Activated naive CD4-positive, alpha-beta T cell treated with Interleukin-2 at 50 U/mL for 16 hours (primary cell): Measurements from ENCODE around the gene NR2F1.

ENCODE experiments used
- DNase-seq: peaks from one replicate; pipeline ENCODE4 v3.0.0-alpha.2; 2020

The NR2F1 gene

DNA sequence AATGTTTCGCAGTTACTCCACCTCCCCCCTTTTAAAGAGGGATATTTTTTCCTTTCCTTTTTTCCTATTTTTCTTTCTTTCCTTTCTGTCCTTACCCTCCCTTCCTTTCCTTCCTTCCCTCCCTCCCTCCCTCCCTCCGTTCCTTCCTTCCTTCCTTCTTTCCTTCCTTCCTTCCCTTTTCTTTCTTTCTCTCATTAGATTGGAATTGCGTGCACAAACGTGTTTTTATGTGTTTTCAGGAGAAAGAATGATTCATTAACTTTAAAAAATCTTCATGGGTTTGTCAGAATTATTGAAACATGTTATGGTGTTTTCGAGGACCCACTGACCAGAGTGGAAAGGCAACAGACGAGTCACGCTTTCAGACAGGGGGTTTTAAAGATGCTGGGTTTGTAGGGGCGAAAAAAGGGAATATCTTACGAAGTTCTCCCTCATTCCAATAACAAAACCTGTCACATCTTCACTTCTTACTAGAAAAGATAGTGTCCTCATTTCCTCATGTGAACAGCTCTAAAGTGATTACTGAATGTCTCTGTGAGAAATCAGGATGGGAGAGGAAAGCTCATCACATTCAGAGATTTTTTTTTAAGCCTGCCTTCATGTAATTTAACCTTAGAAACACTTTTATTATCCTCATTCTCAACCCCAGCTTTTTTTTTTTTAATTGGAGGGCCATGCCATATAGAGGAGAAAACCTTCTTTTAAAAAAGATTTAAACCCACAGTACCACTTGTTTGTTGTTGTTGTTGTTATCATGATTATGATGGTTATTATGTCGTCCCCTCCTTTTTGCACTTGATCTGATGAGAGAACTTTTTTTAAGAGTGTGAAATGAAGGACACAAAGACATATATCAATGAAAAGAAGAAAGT, 21.9 kb downstream of the NR2F1 start:
- no peak for DNase-seq

DNA sequence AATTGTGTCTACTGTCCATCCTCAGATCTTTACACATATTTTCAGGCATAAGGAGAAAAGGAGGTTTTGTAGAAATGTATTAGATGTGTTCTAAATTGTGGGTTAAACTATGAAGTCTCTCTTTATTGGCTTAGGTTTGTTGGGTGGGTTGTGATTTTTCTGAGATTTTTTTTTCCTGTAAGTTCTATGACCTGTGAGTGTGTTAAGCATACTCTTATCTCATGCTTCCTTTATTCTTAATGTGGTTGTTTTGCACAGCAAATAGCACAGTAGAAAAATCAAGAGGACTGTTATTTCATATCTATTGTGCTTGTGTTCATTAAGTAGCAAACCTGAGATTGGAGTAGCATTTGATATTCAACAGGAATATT, 23.3 kb downstream of the NR2F1 start:
- DNase-seq = no peak

DNA sequence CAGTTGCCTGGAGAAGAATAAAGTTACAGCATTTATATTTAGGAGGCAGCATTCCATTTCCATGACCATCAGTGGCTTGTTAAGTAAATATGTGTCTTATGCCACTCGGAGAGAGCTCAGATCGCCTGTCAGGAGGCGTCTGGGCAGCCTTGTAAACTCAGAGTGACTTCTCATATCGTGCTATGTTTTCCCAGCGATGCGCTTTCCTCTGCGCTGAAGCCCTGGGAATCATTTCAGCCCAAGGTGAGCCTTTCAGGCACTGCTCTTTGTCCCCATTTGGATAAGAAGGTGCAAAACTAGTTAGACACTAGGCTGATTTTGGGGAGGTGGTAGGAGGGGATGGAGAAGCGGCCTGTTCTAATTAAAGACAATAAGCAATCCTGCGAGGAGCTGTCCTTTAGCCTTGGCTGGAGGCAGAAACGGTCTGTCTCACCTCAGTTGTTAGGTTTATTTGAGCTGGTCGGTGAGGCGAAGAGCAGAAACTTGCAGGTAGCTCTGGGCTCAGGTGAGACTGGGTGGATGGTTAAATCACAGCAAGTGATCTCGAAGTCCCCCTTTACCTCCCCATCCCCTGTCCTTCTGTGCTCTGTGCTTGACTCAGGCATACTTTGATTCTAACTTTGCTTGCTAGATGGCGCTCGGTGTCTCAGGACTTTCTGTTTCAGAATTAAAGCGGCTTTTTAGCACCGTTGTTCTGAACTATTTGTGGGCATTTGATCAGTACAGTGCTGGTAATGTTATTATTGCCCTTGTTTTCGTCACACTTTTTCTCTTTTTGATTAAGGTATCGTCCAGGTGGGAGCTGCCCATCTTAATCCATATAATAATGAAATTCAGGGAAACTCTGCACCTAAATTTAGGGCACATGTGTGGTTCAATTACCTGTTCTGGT, 24.6 kb downstream of the NR2F1 start:
- no peak for DNase-seq

DNA sequence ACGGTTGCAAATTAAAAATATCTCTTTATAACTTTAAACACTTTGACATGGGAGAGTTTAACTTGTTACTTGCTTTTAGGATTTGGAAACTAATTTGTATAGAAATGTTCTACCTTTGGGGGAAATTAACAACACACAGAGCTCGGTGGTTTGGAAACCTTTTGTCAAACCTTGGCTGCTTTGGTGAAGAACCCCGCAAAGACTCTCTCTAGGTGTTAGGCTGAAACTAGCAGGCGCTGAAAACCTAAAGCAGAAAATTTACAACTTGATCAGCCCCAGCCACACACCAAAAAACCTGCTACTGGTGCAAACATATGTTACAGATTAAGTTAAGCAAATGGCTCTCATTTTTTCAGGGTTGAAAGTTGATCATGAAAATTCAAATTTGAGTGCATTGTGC, 25.8 kb downstream of the NR2F1 start:
- DNase-seq = no peak

DNA sequence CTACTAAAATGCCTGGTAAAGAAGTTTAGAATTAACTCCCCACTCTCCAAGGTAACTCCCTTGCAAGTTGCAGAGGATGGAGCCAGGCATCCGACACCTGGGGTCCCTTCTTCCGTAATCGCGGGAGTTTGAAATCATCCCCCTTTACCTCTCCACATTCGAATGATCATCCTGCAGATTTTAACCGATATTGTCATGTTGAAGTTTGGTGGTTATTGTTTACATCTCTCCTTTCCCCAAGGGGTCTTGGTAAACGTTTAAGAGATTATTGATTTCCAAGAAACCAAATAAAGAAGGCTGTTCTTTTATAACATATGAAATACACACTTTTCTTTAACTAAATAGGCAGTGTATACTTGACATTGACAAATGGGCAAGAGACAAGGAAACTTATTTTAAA, 26.7 kb downstream of the NR2F1 start:
- no peak for DNase-seq

DNA sequence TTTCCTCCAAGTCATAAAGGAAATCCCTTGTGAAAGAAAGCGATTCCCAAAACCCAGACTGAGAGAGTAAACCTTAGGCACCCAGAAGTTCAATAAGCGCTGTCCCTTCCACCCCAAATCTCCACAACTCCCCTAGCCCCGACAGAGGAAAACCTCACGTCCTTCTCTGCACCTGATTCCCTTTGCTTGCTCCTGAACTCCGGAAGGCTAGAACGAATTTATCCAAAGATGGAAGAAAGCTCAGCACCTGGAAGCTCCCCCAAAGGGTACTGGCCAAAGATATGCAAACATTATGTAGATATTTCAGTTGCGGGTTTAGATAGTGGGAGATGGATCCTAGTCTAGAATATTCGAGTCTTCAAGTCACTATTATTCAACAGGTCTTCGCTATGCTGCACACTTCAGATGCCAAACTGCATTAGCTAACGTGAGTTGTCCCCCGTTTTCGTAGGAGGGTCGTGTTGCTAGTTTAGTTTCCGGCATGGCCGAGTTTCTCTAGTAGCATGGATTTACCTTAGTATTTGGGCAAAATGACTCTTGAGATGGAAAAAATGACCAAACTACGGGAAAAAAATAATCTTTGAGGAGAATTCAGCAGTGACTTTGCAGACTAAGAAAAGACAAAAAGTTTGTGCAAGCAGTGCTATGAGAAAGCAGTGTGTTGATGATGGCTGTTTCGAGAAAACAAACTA, 27.7 kb downstream of the NR2F1 start:
- no peak for DNase-seq

DNA sequence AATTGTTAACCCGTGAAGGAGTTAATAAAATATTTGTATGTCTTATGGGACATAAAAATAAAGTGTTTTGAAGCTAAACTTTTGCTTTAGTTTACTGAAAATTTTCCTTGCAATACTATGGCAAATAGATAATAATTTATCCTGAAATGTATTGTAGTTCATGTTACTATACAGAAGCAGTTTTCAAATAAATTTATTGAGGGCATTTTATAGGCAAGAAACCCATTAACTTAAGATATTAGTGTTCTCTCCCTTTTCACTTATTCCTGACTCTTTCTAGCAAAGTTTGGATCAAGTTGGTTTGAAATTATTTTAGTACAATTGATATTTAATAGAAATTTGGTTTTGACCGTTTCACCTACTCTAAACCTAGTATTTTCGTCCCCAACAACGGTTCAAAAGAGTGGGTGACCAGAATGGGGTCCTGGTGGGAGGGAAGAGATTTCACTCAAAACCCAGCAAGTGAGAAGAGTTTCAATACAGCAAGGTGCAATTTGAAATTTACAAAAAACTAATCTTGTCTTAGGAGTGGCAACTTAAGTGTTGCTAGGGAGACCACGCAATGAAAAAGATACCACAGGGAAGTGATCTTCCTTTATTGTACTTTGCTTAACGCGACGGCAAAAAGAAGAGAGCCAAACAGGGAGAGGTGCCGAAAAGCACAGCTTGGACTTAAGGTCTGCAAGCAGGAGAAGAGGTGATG, 28.4 kb downstream of the NR2F1 start:
- no peak for DNase-seq

DNA sequence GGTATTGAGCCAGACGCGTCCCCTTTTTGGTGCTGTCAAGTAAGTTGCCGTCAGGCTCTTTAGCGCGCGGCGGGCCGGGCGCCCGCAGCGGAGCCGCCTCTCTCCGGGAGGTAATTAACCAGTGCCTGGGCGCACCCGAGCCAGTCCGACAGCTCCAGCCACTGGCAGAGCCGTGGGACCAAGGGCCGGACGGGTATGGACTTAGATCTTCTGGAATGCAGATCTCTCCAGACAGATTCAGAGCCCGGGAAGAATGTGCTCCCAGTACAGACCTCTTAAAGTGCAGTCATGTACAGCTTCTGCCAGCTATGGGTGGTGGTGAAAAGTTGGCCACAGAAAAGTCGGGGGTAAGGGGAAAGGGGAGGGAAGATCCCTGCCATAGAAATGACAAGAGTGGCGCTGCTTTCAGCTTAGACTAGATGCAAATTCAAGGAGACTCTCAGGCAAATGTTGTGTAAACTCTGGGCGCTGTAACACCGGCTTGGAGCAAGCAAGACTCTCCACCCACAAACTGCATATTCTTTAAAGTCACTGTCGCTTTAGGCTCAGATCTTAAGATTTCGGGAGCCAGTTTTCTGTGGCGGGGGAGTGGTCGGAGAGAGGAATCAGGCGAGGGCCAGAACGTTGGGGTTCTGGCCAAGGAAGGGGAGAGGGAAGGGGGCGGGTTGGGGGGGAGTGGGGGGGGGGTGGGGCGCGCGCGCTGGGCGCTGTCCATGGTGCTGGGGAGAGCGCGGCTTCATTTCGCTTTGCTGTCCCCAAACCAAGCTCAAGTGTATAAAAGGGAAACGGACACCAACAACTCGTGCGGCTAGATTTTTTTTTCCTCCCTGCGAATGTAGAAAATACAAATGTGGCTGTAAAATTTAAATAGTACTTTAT, 29.2 kb downstream of the NR2F1 start:
- DNase-seq = no peak

DNA sequence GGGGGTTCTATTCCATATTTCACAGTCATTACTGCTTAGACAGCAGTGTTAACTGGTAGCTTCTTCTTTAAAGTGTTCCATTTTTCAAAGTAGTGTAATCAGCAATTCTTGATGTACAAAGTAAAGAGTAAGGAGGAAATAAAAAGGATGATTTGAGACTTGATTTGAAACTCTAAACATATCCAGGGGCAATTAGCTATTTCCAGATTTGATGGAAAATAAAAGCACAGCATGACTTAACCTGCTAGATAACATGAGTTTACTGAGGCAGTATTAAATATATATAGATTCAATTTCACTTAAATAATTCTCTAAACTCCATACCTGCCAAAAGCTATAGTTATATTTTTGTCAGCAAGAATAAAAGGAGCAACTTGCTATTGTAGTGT, 29.8 kb downstream of the NR2F1 start:
- no peak for DNase-seq

DNA sequence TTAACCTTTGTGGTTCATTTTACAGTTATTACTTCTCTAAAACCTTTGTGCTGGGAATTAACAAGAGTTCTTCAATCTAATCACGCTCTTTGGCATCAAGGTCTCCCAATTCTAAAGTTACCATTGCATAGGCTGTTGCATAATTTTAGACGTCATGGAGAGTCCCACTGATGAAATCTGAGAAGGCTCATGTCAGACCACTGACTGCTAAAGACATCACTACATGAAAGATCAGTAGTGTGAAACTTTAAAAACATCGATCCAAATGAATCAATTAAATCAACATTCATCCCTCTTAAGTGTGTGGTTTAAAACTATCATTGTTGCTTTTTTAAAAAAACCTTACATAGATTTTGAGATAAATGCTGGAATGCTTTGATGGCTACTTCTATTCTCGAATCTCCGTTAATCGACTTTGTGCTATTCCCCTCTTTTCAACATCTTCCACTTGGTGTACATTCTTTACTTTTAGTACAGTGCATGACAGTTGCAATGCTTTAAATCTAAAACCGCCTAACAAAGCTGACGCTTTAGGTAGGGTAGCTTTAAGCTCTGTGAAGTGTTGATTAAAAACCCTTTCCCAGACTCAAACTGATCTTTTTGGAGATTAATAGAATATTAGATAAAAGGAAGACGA, 33.6 kb downstream of the NR2F1 start:
- no peak for DNase-seq

DNA sequence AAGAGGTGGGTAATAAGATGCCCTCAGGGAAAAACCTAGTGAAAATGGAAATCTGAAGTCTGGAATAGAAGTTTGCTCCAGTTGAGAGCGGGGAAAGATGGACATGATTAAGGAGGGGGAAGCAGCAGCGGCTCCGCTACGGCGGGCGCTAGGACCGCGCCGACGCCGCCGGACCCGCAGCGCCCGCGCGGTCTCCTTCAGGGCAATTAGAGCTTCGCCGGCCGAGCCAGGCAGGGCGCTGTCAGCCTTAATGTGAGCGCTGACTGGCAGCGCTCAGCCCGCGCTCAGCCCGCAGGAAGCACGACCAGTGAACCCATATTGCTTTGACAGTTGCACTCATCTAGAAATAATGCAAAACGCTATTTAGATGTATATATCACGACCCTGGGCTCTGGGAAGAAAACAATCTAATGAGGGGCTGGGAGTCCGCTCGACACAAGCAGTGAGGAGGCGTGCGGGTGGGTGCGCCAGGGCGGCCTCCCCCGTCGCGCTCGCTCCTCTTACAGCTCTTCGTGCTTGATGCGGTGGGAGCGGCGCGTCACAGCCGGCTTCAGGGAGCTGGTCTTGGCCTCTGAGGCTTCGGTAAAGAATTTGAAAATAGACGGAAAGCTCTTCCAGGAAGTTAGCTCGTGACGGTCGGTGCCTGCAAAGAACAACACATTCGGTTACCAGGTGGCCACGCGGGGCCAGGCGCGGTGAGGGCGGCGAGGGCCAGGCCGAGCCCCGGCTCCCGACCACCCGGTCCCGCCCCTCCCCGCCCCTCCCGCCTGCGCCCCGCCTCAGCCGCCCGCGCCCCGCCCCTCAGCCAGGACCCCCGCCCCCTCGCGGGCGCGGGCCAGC, 37.7 kb downstream of the NR2F1 start:
- peak; percentile 60 for DNase-seq

DNA sequence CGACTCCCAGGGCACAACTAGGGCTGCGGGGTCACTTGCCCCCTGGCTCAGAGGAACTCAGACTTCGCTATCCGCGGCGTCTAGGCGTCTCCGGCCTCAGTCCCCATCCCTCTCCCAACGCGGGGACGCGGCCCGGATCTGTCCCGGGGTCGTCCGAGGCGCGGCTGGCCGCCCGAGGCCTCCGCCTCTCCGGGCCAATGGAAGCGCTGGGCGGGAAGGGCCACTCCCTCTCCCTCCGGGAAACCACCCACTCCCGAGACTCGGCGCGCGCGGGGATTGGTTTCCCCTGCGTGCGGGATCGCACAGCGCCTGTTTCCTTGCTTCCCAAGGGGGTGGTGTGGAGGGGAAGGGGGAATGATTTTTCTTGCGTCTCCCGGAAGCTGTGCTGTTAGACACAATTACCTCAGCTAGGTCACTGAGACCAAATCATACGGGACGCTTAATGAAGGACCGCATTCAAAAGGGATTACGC, 38.3 kb downstream of the NR2F1 start:
- DNase-seq = no peak

DNA sequence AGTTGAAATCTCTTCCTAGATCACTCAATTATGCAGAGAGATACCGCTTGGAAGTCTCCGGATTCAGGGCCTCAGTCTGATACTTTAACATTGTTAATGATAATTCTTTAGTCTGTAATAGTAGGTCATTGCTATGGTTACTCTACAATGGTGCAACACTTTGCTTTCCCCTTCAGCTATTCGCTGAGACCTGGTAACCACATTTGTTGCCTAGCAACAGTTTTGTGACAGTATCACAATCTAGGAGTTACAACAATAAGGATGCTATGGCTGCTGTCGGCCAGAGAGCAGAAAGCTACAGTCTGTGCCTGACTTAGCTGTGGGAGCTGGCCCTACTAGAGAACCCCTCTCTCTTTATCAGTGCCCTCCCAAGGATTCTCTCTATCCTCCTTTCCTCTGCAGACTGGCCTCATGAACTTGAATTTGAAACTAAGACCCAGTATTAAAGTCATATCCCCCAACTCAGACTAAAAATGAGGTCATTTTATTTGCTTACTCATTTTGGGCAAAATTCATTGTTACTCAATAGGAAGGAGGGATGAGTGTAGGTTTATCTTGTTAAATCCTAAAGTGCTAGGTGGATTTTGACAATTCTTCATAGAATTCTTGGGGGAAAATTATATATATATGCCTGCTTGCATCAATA, 39.3 kb downstream of the NR2F1 start:
- peak; percentile 30 for DNase-seq

DNA sequence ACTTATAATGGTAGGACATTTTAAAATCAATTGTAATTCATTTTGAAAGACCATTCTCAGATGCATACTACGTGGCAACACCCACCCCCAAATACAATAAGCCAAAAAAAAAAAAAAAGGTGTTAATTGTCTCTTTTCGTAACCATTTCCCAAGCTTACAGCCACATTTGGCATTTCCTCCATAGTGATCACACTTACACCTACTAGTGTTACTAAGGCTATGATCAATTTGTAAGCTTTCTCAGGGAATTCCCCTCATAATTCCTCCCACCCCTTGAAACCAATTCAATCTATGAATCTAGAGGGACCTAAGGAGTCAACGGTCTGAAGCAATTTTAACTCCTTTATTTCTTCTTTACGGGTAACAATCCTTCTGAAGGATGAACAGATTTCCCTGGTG, 40.1 kb downstream of the NR2F1 start:
- DNase-seq = no peak

DNA sequence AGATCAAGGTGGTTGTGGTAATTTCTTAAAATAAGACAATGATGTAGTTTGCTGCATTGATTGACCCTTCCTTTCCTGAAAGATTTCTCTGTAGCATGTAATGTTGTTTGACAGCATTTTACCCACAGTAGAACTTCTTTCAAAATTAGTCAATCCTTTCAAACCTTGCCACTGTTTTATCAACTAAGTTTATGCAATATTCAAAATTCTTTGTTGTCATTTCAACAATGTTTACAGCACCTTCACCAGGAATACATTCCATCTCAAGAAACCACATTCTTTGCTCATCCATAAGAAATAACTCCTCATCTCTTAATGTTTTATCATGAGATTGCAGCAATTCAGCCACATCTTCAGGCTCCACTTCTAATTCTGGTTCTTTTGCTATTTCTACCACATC, 43.8 kb downstream of the NR2F1 start:
- DNase-seq = no peak

DNA sequence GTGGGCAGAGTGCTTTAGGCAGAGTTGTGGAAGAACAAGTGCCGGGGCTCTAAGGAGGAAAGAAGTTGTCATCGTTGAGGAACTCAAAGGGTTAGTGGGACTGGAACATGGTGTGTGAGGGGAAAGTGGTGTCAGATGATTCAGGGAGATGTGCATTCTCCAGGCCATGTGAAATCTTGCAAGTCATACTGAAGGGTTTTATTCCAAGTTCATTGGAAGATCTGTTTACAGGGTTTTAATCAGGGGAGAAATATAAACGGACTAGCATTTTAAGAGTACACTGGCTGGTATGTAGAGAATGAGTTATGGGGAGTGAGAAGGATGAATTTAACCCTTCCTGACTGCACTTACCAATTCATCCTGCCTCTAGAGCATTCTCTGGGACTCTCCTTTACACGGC, 49.3 kb downstream of the NR2F1 start:
- no peak for DNase-seq

DNA sequence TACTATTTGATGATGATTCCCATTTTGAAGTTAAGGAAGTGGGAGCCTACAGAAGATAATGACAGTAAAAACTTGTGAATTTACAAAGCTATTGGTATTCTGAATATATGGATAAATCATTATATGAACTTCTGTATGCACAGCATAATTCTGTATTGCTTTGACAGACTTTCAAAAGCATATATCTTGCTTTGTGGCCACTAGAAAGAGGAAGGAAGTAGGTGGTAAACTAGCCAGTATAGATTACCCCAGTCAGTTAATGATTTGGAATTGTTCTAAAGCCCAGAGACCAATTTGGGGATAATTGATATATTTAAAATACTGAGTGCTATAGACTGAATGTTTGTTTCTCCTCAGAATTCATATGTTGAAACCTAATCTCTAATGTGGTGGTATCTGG, 53.0 kb downstream of the NR2F1 start:
- no peak for DNase-seq

DNA sequence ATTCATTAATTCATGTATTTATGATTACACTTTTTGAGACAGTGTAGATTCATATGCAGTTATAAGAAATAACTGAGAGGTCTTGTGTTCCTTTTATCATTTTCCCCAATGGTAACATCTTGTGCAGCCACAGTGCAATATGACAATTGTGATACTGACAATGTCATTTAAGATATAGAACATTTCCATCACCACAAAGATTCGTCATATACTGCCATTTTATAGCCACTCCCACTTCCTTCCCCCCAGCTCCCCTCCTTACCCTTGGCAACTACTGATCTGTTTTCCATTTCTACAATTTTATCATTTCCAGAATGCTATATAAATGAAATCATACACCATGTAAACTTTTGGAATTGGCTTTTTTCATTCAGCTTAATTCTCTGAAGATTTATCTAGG, 53.8 kb downstream of the NR2F1 start:
- no peak for DNase-seq

DNA sequence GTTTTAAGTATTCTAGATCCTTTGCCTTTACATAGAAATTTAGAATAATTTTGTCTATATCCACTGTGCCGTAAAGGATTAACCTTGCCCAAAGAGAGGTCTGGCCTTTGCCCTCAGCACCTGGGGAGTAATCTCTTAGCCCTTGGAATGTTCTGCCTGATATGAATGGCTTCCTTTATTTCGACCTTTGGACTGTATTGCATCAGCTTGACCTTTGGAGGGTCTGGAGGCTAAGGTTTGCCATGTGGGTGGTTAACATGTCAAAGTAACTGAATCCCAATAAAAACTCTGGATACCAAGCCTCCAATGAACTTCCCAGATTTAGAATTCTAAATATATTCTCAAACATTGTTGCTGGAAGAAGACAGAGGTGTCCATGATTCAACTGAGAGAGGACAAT, 54.7 kb downstream of the NR2F1 start:
- DNase-seq = no peak

DNA sequence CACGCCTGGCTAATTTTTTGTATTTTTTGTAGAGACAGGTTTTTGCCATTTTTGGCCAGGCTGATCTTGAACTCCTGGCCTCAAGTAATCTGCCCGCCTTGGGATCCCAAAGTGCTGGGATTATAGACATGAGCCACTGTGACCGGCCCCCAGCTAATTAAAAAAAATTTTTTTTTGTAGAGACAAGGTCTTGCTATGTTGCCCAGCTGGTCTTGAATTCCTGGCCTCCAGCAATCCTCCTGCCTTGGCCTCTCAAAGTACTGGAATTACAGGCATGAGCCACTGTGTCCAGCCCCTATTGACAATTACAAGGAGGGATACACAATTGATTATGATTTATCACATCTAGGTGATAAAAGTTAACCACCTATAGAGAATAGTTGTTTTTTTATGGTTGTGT, 59.5 kb downstream of the NR2F1 start:
- no peak for DNase-seq
